WERI-Rb-1 (cell line): ENCODE data around the gene DDX56.

Experiments
- DNase-seq: peaks from one replicate; pipeline ENCODE4 v3.0.0-alpha.2; 2020
- H3K27ac ChIP-seq: fragments of 250-450 bp; sonication (Bioruptor Pico); 2 replicates; pipeline ENCODE4 v1.5.1; 2020; ENCODE audit warnings: mild to moderate bottlenecking, moderate library complexity
- H3K27me3 ChIP-seq: fragments of 250-450 bp; sonication (Bioruptor Pico); 2 replicates; pipeline ENCODE4 v1.5.1; 2021; ENCODE audit warnings: mild to moderate bottlenecking, low read depth, moderate library complexity; ENCODE audit not compliant: insufficient read depth, severe bottlenecking
- H3K36me3 ChIP-seq: fragments of 250-450 bp; sonication (Bioruptor Pico); 2 replicates; pipeline ENCODE4 v1.5.1; 2020; ENCODE audit warnings: mild to moderate bottlenecking, moderate library complexity
- H3K4me3 ChIP-seq: 2 replicates; pipeline ENCODE4 v1.5.1; 2011; ENCODE audit warnings: low read depth, mild to moderate bottlenecking, control low read depth, low read length
- H3K9me3 ChIP-seq: fragments of 250-450 bp; sonication (Bioruptor Pico); 2 replicates; pipeline ENCODE4 v1.5.1; 2021; ENCODE audit warnings: mild to moderate bottlenecking, moderate library complexity; ENCODE audit not compliant: severe bottlenecking
- CTCF ChIP-seq: IDR thresholded peaks from 2 replicates; pipeline ENCODE4 v1.5.1; 2011; ENCODE audit warnings: low read depth, mild to moderate bottlenecking, control low read depth, inconsistent platforms, low read length

Gene DDX56

DNA sequence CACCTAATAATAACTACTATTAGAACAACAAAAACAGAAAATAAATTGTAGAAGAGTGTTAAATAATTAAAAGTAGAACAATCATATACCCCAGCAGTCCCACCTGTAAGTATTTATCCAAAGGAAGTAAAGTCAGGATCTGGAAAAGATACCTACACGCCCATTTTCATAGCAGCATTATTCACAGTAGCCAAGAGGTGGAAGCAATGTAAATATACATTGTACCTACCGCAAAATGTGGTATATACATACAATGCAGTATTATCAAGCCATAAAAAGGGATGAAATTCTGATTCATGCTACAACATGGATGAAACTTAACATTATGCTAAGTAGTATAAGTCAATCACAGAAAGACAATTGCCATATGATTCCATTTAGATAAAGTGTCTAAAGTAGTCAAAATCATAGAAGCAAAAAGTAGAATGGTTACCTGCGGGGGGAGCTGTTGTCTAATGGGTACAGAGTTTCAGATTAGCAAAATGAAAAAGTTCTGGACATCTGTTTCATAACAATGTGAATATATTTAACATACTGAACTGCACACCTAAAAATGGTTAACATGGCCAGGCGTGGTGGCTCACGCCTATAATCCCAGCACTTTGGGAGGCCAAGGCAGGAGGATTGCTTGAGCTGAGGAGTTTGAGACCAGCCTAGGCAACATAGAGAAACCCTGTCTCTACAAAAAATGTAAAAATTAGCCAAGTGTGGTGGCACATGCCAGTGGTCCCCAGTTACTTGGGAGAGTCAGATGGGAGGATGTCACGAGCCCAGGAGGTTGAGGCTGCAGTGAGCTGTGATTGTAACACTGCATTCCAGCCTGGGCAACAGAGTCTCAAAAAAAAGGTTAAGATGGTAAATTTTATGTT, 14.4 kb upstream of the DDX56 start:
- no peaks in the 10 kb centered on the region for H3K9me3 ChIP-seq
- peak; percentile 36 for DNase-seq
- H3K27ac ChIP-seq: no peak overlapping the region
- TF ChIP-seq CTCF: peak; percentile 33; the same call in 1 of the 2 replicates
- H3K4me3 ChIP-seq: no peak overlapping the region
- no peaks in the 10 kb centered on the region for H3K36me3 ChIP-seq
- no peaks in the 10 kb centered on the region for H3K27me3 ChIP-seq

GRCh38 chr7:44583146-44583865, 9.6 kb upstream of the DDX56 start:
- Histone ChIP-seq H3K27ac (no peak overlapping the region; the same call in 1 of the 2 replicates), H3K36me3 (peaks cover 34% of the 10 kb centered on the region)

DNA sequence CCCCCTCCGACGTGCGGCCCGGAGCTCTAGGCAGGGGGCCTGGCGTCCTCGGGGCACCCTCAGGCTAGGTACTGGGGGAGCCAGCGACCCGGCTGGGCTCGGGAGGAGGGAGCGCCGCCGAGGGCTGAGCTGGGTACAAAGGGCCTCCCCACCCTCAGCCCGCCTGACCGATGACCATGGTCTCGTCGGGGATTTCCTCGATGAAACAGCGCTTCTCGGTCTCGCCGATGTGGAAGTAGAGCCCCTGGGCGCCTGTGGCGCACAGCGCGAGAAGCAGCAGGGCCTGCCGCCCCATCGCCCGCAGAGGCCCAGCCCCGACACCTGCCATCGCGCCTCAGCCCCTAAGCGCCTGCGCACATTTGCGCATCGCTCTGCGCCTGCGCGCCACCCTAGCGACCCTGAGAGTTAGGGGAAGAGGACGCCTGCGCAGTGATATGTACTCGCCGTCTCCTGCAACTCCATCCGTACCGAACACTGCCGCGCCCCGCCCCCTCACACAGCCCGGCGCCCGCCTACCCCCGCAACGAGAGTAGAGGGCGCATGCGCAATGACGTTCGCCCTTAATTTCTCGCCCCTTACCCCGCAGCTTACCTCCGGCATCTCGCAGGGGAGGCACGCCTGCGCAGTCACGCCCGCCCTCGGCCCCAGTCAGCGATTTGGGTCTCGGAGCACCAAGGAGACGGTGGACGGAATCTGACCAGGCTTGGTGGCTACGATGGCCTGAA, 8.3 kb upstream of the DDX56 start, which contains the start of gene TMED4:
Gene TMED4, minus strand, starts transcription at position 353 of the 725 bp plus-strand sequence. Its CDS starts 25 bp downstream, at position 328.
- Histone ChIP-seq H3K4me3 (peak within 1 kb of the TSS; percentile 90), H3K36me3 (peaks cover 40% of the 10 kb centered on the region), H3K27ac (peak within 1 kb of the TSS; percentile 93), H3K9me3 (no peaks in the 10 kb centered on the region), H3K27me3 (no peaks in the 10 kb centered on the region)
- no peak for TF ChIP-seq CTCF
- peak; percentile 99 for DNase-seq

More at GRCh38 chr7:44583146-44583865, 9.6 kb upstream of the DDX56 start:
- Histone ChIP-seq H3K9me3 (no peaks in the 10 kb centered on the region), H3K4me3 (peak overlapping the region; percentile 90; the same call in 1 of the 2 replicates), H3K27me3 (no peaks in the 10 kb centered on the region)
- no peak for DNase-seq
- TF ChIP-seq CTCF: no peak

DNA sequence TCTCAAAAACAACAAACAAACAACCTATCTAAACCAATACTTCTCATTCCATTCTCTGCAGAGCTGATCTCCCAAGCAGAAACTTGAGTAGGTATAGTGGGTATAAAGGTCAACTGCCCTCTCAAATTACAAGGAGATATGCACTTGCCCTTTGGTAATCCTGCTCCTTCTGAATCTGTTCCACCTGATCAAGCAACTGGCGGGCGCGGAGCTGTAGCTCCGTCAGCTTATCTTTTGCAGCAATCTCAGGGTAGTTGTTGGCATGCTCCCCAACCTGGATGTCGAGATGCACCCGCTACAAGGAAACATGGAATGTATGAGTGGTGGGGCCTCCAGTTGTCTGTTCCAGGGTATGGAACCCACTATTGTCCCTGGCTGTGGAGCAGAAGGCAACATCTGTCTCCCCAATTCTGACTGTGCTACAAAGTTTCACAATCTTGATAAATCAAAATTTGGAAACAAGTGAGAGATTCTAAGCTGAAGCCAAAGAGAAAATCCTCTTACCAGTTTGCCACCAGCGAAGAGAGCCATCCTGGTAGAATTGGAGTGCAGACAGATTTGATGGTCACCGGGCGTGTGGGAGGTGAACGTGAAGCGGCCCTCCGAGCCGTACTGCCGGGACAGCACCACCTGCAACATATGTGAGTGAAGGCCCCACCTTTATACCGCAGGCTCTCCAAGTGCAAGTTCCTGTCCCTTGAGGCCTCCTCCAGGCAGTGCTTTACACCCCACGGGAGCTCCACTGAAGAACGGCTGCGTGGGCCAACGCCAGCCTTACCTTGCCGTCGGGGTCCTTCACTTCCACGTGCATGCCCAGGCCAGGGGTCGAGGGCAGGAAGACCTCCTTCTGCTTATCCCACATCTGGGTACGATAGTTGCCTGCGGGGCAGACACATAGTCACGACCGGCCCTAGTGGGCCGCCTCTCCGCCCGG, 7.5 kb upstream of the DDX56 start:
- peaks cover 40% of the 10 kb centered on the region for H3K36me3 ChIP-seq
- TF ChIP-seq CTCF: no peak
- peak; percentile 25 for DNase-seq
- H3K27ac ChIP-seq: peak overlapping the region; percentile 93
- H3K9me3 ChIP-seq: no peaks in the 10 kb centered on the region
- no peaks in the 10 kb centered on the region for H3K27me3 ChIP-seq
- peak overlapping the region; percentile 86 for H3K4me3 ChIP-seq

DNA sequence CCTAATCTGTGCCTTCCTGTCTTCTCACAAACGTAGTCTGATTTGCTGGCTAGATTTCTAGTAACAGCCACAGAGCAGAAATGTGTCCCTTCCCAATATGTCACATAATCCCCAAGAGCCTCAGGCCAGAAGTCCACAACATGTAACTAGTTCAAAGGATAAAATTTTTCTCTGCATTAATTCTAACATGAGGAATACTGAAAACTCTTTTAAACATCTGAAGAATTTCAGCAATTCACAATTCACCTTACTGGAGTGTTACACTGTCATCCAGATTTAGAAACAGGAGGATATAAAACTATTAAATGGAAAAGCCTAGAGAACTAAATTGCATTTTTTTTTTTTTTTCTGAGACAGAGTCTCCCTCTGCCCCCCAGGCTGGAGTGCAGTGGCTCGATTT, 2.5 kb upstream of the DDX56 start:
- no peaks in the 10 kb centered on the region for H3K9me3 ChIP-seq
- no peak overlapping the region for H3K27ac ChIP-seq
- H3K27me3 ChIP-seq: no peaks in the 10 kb centered on the region
- DNase-seq: no peak
- H3K36me3 ChIP-seq: peaks cover 72% of the 10 kb centered on the region
- no peak overlapping the region for H3K4me3 ChIP-seq
- TF ChIP-seq CTCF: no peak
